Natural killer cell (primary cell): ENCODE measurements around the gene KNCN. TPM values are rescaled to one million over a fixed set of nuclear protein-coding genes. Genes with fewer than 3 reads are reported as not detected.

Source experiments
- ATAC-seq, 3 donors: fragments of 150-1000 bp in 2 of 3; fragments of 200-7000 bp in 1 of 3; cut with Tn5 transposase; 1 replicate in 1 of 3; 2 replicates in 2 of 3; pipeline ENCODE4 v1.10.0; 2021; ENCODE audit warnings: mild to moderate bottlenecking in 2 of 3, moderate library complexity in 2 of 3
- DNase-seq, 2 donors: peaks; one replicate each; pipeline versions ENCODE4 v3.0.0 to v3.0.0-alpha.2; 2013 to 2021; ENCODE audit warnings: mixed read lengths in 1 of 2
- H3K27ac ChIP-seq: one replicate; pipeline ENCODE4 v1.5.1; 2013; ENCODE audit warnings: mild to moderate bottlenecking, low read length
- H3K27me3 ChIP-seq: one replicate; pipeline ENCODE4 v1.6.1; 2013; ENCODE audit warnings: low read length; ENCODE audit not compliant: control insufficient read depth, insufficient read depth
- H3K36me3 ChIP-seq: one replicate; pipeline ENCODE4 v1.6.1; 2013; ENCODE audit warnings: low read length; ENCODE audit not compliant: control insufficient read depth, insufficient read depth
- H3K4me1 ChIP-seq: one replicate; pipeline ENCODE4 v1.6.1; 2013; ENCODE audit warnings: low read length; ENCODE audit not compliant: control insufficient read depth, insufficient read depth
- H3K4me3 ChIP-seq: one replicate; pipeline ENCODE4 v1.5.1; 2013; ENCODE audit warnings: low read length
- H3K9me3 ChIP-seq: one replicate; pipeline ENCODE4 v1.6.1; 2013; ENCODE audit warnings: low read length; ENCODE audit not compliant: control insufficient read depth, insufficient read depth
- H3K27ac Mint-ChIP-seq, 2 donors: one replicate each; pipeline ENCODE4 v1.8.0; 2022; ENCODE audit warnings: mild to moderate bottlenecking in 2 of 2, mixed read lengths in 2 of 2, moderate library complexity in 1 of 2
- H3K27me3 Mint-ChIP-seq, 2 donors: one replicate each; pipeline ENCODE4 v1.8.0; 2022; ENCODE audit warnings: low read depth in 2 of 2, mixed read lengths in 2 of 2
- H3K36me3 Mint-ChIP-seq: one replicate; pipeline ENCODE4 v1.8.0; 2022; ENCODE audit warnings: mixed read lengths
- H3K4me1 Mint-ChIP-seq, 2 donors: one replicate each; pipeline ENCODE4 v1.8.0; 2022; ENCODE audit warnings: mixed read lengths in 2 of 2
- H3K4me3 Mint-ChIP-seq: one replicate; pipeline ENCODE4 v1.8.0; 2022; ENCODE audit warnings: mild to moderate bottlenecking, moderate library complexity, mixed read lengths
- H3K9me3 Mint-ChIP-seq, 2 donors: one replicate each; pipeline ENCODE4 v1.8.0; 2022; ENCODE audit warnings: mixed read lengths in 2 of 2
- WGBS: methylation state at CpG from one replicate; pipeline ENCODE4 v1.1.7; 2013; ENCODE audit warnings: missing lambda C conversion rate; ENCODE audit not compliant: insufficient coverage; 5-methylcytosine and 5-hydroxymethylcytosine counted together
- intact Hi-C: fragments of 100-400 bp; cut with micrococcal nuclease; formaldehyde crosslinking; loops from one replicate; pipeline ENCODE4 v1.14.2; 2022
- total RNA-seq, 4 donors: library from RNA; stranded (reverse); fragments of 120-200 nt in 1 of 4; gene quantifications; one replicate each; pipeline versions ENCODE4 v1.2.3 to v1.2.4, GENCODE V29; 2013 to 2022
- TF ChIP-seq, protein P1 (sequence below): fragments of 200-600 bp; IDR thresholded peaks from one replicate; pipeline ENCODE4 v1.8.0; 2022; ENCODE audit warnings: antibody characterized with exemption

KNCN gene
- total RNA-seq, 3 donors from 2014 or later (not counting 1 experiment from before 2014, with no cell fraction given), result 0.20 TPM; not detected in 2

DNA sequence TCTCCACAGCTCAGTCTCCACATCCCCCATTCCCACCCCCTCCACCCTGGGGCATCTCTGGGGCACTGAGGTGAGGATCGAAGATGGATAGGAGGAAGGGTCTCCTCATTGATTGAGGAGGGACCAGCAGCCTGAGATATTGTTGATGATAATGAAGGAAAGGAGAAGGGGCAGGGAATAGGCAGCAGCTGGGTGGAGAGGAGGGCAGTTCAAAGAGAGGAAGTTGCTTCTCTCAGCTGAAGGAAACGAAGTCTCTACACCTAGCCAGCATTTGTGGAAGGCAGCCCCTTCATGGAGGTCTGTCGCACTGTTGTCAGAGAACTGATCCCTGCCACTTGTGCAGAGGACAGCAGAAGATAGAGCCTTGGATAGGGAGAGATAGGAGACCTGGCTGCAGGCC is 5.7 kb downstream of the KNCN start:
- no peak overlapping the region for H3K27ac Mint-ChIP-seq
- intact Hi-C loops, result no loop called here

DNA sequence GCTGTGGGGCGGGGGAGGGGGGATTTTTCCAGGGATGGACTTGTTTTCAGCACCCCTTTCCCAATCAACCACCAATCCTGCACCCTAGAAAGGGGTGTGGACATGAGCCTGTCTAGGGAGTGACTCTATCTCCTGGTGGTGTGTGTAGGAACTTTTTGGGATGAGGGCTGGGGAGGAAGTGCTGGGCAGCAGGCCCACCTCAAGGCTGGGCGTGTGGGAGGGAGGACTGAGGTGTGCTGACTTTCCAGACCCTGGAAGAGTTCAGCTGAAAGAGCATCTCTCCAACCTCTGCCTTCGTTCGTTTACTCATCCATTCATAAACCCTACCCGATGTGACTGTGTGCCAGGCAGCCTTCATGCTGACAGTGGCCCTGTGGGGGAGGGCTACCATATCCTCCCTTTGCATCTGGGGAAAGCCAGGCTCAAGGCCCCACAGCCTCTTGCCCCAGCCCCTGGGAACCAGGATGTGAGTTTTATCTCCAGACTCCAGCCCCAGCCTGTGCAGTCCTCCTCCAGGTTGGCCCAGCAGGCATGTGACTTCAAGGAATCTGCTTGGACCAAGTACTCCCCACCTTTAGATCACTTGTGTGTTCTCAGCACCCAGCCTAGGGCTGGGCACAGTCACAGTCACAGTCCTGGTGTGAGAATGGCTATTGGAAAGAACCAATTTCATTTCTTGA is 6.7 kb downstream of the KNCN start:
- no peaks in the 10 kb centered on the region for H3K36me3 ChIP-seq
- Mint-ChIP-seq H3K4me3 (no peak overlapping the region), H3K27me3 (peaks cover 50 to 64% of the 10 kb centered on the region in 2 donors), H3K4me1 (peaks cover 8 to 20% of the 10 kb centered on the region in 2 donors), H3K9me3 (no peaks in the 10 kb centered on the region), H3K36me3 (no peaks in the 10 kb centered on the region), H3K27ac (no peak overlapping the region)
- H3K4me3 ChIP-seq, result no peak overlapping the region
- ATAC-seq (no peak), DNase-seq (no peak)
- intact Hi-C loops, result no loop called here
- peaks cover 7% of the 10 kb centered on the region for H3K27me3 ChIP-seq
- WGBS, result 61% methylated on average over 4 of the region's 5 CpGs
- H3K4me1 ChIP-seq, result peaks cover 7% of the 10 kb centered on the region
- H3K27ac ChIP-seq, result no peak overlapping the region
- no peaks in the 10 kb centered on the region for H3K9me3 ChIP-seq
- TF ChIP-seq, protein P1, sequence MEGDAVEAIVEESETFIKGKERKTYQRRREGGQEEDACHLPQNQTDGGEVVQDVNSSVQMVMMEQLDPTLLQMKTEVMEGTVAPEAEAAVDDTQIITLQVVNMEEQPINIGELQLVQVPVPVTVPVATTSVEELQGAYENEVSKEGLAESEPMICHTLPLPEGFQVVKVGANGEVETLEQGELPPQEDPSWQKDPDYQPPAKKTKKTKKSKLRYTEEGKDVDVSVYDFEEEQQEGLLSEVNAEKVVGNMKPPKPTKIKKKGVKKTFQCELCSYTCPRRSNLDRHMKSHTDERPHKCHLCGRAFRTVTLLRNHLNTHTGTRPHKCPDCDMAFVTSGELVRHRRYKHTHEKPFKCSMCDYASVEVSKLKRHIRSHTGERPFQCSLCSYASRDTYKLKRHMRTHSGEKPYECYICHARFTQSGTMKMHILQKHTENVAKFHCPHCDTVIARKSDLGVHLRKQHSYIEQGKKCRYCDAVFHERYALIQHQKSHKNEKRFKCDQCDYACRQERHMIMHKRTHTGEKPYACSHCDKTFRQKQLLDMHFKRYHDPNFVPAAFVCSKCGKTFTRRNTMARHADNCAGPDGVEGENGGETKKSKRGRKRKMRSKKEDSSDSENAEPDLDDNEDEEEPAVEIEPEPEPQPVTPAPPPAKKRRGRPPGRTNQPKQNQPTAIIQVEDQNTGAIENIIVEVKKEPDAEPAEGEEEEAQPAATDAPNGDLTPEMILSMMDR, result no peak

More for the DNA sequence above, 5.7 kb downstream of the KNCN start:
- DNase-seq (no peak), ATAC-seq (no peak)
- H3K36me3 Mint-ChIP-seq, result no peaks in the 10 kb centered on the region
- Histone ChIP-seq H3K36me3 (no peaks in the 10 kb centered on the region), H3K4me3 (no peak overlapping the region), H3K27ac (no peak overlapping the region), H3K9me3 (no peaks in the 10 kb centered on the region), H3K4me1 (peaks cover 18% of the 10 kb centered on the region), H3K27me3 (peaks cover 7% of the 10 kb centered on the region)
- peaks cover 50 to 60% of the 10 kb centered on the region in 2 donors for H3K27me3 Mint-ChIP-seq
- TF ChIP-seq, protein P1, result no peak
- peaks cover 11 to 25% of the 10 kb centered on the region in 2 donors for H3K4me1 Mint-ChIP-seq
- no peaks in the 10 kb centered on the region for H3K9me3 Mint-ChIP-seq
- 33% methylated on average over 3 of the region's 3 CpGs for WGBS
- H3K4me3 Mint-ChIP-seq, result no peak overlapping the region

DNA sequence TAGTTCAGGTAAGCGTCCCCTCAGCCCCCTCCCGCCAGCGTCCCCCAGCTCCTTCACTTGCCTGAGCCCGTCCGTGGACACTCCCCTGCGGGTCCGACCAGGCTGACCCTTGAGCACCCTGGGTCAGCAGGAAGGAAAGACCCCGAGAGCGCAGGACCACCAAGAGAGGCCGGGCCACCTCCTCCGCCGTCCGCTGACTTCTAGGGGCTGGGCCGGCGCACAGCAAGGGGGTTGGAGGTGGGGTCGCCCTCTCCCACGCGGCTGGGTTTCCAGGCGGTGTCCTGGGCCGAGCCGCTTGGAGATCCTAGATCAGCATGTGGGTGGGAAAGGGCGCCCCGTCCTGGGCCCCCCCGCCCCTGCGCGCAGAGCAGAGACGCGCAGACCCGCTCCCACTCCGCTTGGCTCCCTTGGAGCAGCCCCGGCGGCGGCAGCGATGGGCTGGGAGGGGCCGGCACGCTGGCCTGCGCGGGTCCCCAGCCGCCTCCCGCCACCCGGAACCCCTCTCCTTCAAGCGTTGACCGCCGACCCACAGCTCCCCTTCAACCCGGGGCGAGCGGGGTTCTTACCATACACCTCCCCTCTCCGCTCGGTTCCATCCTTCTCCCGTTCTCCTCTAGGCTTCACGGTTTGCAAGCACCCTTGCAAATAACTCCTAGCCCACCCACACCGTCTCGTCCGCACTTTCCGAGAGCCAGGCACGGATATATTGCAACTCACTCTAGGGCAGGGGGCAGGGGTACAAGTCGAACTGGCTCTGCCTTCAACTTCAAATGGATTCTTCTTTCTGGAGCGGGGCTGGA is 7.5 kb downstream of the KNCN start:
- Mint-ChIP-seq H3K27me3 (peaks cover 50 to 59% of the 10 kb centered on the region in 2 donors), H3K27ac (no peak overlapping the region), H3K9me3 (no peaks in the 10 kb centered on the region), H3K36me3 (no peaks in the 10 kb centered on the region), H3K4me1 (peaks cover under 1 to 13% of the 10 kb centered on the region in 2 donors), H3K4me3 (no peak overlapping the region)
- WGBS, result 12% methylated on average over 57 of the region's 58 CpGs
- Histone ChIP-seq H3K27ac (no peak overlapping the region), H3K4me1 (no peaks in the 10 kb centered on the region), H3K36me3 (no peaks in the 10 kb centered on the region), H3K9me3 (no peaks in the 10 kb centered on the region), H3K4me3 (no peak overlapping the region), H3K27me3 (peaks cover 7% of the 10 kb centered on the region)
- TF ChIP-seq, protein P1, result no peak
- intact Hi-C loops, result no loop called here
- no peak for ATAC-seq
- no peak for DNase-seq
